ENCODE data around the gene C1orf21.

C1orf21 gene

GRCh38 chr1:184424157-184424556 lies 37.3 kb downstream of the C1orf21 start:
- no peak for TF ChIP-seq CTCF (conservative IDR thresholded peaks at IDR 0.05)
- peak overlapping the region; percentile 73; the same call in 1 of the 2 replicates for H3K27ac ChIP-seq

DNA sequence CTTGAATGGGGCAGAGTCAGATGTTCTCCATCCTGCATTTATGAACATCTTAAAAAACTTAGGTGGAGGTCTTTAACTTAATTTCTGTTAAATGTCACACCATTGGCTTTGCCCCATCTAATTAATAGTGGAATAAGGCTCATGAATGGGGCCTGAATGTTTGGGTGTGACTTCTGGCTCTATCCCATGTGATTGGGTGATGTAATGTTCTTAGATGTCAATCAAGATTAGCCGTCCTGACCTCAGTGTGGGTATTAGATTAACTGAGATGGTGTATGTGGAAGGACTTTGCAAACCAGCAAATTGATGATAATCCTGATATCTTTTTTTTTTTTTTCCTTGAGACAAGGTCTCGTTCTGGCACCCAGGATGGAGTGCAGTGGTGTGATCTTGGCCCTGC lies 38.1 kb downstream of the C1orf21 start:
- peak overlapping the region; percentile 15 for H3K27ac ChIP-seq
- TF ChIP-seq CTCF (conservative IDR thresholded peaks at IDR 0.05) = no peak

DNA sequence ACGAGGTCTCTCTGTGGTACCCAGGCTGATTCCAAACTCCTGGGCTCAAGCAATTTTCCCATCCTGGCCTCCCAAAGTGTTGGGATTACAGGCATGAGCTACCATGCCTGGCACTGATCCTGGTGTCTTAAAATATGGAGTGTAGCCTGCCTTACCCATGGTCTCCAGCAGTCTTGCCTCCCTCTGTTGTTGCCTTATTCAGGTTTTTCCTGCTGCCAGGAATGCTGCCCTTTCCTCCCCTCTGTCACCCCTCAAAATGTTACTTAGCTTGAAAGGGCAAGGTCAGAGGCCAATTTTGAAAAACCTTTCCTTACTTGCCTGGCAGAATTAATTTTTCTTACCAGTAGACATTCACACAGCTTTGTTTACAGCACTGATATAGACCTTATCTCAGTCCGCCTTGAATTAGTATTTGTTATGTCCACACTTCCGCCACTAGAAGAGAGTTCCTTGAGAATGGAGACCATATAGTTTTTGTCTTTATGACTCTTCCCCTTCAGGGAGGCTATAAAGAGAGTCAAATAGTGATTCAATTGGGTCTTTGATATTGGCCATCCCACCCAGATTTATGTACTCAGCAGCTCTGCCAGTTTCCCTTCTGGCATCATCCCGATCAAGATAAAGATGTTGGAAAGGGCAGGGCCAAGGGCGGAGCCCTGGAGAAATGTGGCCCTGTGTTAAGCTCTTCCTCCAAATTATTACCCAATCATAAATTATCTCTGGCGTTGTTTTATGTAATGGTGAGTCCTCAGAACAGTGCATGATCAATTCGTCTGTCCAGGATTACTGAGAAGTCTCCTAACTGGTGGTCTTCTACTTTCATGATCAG lies 38.8 kb downstream of the C1orf21 start:
- no peak for TF ChIP-seq CTCF (conservative IDR thresholded peaks at IDR 0.05)
- peak overlapping the region; percentile 15 for H3K27ac ChIP-seq

DNA sequence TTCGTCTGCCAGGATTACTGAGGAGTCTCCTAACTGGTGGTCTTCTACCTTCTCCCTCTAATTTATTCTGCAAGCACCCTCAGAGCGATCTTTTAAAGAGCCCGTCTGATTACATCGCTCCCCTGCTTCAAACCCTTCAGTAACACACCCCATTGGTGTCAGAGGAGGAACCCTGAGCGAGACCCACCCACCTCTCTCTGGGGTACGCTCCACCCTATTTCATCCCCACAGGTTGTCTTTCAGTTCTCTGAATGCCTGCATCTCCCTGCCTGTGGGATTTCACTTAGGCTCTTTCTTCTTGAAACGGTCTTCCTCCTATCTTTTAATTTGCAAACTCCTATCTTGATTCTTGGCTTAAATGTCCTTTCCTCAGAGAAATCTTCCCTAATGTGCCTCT lies 39.4 kb downstream of the C1orf21 start:
- TF ChIP-seq CTCF (conservative IDR thresholded peaks at IDR 0.05) = no peak
- H3K27ac ChIP-seq = no peak overlapping the region

GRCh38 chr1:184427722-184428121 lies 40.9 kb downstream of the C1orf21 start:
- TF ChIP-seq CTCF (conservative IDR thresholded peaks at IDR 0.05) = no peak
- no peak overlapping the region for H3K27ac ChIP-seq

DNA sequence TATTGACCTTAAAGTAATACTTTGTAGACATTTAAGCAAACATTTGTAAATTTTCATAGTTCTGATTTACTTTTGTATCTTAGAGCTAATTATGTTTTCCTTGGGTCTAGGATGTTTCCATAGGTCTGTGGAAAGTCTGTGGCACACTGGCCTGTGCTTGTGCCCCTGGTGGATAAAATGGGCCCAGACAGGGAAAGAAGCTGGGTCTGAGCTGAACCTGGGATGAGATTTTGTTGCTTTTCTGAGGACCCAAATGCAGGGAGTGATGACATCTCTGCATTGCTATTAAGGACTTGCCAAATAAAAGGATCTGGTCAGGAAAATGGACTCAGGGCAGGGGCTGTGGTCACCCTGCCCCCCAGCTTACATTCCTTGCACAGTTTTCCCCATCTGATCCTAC lies 41.8 kb downstream of the C1orf21 start:
- no peak for TF ChIP-seq CTCF (conservative IDR thresholded peaks at IDR 0.05)

DNA sequence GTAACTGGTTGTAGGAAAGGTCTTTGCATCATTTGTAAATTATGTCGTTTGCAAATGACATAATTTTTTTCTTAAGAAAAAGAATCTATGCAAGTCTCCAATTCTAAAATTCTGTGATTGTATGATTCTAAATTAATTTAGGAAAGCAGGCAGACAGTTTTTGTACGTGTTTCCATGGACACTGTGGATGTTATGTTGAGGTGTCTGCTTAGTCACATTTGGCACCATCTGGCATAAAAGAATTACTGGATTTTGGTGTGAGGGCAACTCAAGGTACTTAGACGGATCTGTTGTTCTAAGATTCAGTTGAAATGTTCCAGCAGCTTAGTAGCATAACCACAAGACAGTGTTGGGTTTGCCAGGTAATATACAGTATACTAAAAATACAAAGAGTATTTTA lies 42.5 kb downstream of the C1orf21 start:
- TF ChIP-seq CTCF (conservative IDR thresholded peaks at IDR 0.05) = no peak
- H3K27ac ChIP-seq = no peak overlapping the region

More for the DNA sequence above, 41.8 kb downstream of the C1orf21 start:
- no peak overlapping the region for H3K27ac ChIP-seq
